ENCODE data around the gene SOHLH2.

Gene SOHLH2

DNA sequence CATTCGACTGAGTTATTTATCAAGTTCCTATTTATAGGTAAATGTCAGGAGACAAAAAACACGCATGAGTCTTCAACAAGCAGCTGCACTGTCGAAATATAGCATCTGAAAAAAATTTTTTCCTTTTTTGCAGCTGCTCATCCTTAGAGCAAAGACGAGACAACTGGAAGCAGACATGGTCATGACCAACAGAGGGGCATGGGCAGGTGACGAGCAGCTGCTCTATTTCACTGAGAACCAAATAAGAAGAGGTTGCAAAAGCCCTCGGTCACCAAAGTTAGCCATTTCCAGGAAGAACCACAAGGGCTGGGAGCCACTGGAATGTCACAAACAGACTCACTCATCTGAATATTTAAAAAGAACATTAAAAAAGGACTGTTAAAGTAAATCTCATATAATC, 22.2 kb downstream of the SOHLH2 start:
- no peak overlapping the region for H3K27ac ChIP-seq
- no peak for TF ChIP-seq ZFX (IDR thresholded peaks at IDR 0.05)
- TF ChIP-seq, protein P1, sequence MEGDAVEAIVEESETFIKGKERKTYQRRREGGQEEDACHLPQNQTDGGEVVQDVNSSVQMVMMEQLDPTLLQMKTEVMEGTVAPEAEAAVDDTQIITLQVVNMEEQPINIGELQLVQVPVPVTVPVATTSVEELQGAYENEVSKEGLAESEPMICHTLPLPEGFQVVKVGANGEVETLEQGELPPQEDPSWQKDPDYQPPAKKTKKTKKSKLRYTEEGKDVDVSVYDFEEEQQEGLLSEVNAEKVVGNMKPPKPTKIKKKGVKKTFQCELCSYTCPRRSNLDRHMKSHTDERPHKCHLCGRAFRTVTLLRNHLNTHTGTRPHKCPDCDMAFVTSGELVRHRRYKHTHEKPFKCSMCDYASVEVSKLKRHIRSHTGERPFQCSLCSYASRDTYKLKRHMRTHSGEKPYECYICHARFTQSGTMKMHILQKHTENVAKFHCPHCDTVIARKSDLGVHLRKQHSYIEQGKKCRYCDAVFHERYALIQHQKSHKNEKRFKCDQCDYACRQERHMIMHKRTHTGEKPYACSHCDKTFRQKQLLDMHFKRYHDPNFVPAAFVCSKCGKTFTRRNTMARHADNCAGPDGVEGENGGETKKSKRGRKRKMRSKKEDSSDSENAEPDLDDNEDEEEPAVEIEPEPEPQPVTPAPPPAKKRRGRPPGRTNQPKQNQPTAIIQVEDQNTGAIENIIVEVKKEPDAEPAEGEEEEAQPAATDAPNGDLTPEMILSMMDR (conservative IDR thresholded peaks at IDR 0.05), result no peak

DNA sequence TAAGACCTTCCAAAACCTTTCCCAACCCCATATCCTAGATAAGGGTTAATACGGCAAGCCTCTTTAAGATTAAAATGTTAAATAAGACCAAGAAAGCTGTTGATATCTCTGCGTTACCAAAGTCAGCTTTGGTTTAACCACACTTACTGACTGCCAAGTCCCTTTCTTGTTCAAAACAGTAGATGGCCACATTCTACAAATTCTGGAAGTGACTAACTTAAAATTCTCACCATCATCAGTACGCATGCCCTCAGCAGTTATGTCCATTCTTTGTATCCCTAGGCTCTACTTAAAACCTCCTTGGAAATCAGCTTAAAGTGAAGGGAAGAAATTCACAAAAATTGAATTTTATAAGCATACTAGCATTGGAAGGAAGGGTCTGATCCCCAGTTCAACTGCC, 23.6 kb downstream of the SOHLH2 start:
- TF ChIP-seq ZFX (IDR thresholded peaks at IDR 0.05), result no peak
- TF ChIP-seq, protein P1 (conservative IDR thresholded peaks at IDR 0.05), result no peak
- no peak overlapping the region for H3K27ac ChIP-seq

DNA sequence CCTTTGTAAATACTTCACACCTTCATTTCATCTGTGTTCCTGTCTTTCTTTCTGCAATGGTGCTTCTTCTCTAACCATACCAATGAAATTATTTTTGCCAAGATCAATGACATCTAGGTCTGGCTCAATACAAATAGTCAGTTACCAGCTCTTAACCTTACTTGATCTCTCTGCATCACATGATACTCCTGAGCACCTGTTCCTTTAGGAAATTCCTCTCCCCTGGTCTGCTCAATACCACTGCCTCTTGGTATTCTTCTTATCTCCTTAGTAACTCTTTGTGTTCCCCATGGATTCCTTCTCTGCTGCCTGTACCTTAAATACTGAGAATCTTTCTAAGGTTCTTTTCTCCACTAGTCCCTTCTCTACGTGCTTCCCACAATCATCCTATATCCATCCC, 25.9 kb downstream of the SOHLH2 start:
- TF ChIP-seq, protein P1 (conservative IDR thresholded peaks at IDR 0.05), result no peak
- no peak for TF ChIP-seq ZFX (IDR thresholded peaks at IDR 0.05)
- H3K27ac ChIP-seq, result no peak overlapping the region

DNA sequence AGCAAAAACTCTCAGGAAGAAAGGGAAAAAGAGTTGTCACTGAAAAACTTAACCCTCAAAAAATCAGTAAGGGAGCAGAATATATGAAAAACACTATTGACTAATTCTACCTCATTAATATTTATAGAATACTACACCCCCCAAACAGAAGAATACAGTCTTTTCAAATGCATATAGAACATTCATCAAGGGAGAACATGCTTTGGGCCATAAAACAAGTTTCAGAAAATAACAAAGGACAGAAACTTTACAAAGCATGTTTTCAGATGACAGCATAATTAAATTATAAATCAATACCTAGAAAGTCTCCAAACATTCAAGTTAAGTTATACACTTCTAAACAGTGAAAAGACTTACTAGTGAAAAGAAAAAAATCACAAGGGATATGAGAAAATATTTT, 30.5 kb downstream of the SOHLH2 start:
- no peak for TF ChIP-seq ZFX (IDR thresholded peaks at IDR 0.05)
- TF ChIP-seq, protein P1 (conservative IDR thresholded peaks at IDR 0.05), result no peak
- H3K27ac ChIP-seq, result no peak overlapping the region

DNA sequence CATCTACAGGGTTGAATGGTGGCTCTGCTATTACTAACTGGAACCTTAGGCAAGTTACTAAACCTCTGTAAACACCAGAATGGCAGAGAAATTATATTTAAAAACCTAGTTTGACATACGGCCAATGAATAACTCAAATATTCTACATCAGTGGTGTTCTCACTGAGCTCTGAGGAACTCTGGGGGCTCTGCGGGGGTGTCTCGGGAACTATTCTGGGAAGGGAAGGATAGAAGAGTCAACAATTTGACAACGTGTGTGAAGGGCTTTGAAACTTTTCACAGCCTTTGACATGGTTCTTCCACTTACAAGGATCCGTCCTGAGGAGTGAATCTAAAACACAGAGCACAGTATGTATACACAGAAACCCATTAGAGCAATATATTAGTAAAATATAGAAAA, 38.7 kb downstream of the SOHLH2 start:
- no peak overlapping the region for H3K27ac ChIP-seq
- TF ChIP-seq ZFX (IDR thresholded peaks at IDR 0.05), result no peak
- TF ChIP-seq, protein P1 (conservative IDR thresholded peaks at IDR 0.05), result no peak

DNA sequence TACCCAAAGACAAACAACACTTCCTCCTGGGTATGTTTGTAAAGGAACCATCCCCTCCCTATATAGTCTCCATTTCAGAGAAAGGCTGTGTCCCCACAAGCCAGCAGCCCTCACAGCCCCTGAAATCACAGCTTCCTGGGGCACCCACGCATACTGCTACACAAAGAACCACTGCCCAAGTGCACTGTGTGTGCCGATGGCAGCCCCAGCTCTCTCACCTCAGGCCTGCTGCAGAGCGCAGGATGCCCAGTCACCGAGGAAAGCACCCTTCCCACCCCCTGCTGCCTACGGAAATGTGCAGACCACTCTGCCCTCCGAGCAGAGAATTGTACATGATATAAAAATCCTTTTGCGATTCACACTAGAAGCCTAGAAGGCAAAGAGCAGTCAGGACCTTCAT, 39.4 kb downstream of the SOHLH2 start:
- TF ChIP-seq, protein P1 (conservative IDR thresholded peaks at IDR 0.05), result no peak
- TF ChIP-seq ZFX (IDR thresholded peaks at IDR 0.05), result no peak
- H3K27ac ChIP-seq, result no peak overlapping the region

DNA sequence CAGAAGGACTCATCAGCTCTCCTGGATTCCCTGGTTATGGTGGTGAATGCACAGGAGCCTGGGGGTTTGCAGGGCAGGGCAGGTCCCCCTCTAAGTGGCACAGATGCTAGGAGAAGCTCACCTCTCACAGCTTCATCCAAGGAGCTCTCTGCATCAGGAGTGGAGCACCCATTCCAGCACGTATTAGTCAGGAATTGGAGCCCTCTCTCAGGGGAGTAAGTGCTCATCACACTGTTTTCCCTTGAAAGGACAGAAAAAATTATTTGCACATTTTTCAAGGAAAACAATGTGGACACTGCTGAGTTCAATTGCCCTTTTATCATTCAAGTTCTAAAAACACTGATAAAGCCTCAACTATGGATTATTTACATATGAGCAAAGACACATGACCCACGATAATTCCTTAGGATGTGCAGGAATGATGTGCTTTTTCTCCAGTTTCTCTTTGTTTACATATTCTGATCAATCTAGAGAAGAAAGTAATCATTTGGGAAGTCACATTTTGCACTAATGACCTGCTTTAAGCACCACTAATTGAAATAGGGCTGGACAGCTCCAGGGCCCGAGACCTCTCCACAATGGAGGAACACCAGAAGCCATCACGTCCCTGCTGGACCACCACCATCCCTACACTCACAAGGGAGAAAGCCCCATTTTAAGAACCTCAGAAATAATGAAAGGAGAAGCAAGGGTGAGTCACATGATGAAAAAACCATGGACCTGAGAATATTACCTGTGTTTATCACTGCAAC, 40.6 kb downstream of the SOHLH2 start:
- TF ChIP-seq, protein P1 (conservative IDR thresholded peaks at IDR 0.05), result no peak
- TF ChIP-seq ZFX (IDR thresholded peaks at IDR 0.05), result no peak
- H3K27ac ChIP-seq, result no peak overlapping the region
